Astrocyte of the spinal cord (primary cell): ENCODE data around the gene NSD2.

Experiments
- DNase-seq: peaks from one replicate; pipeline ENCODE4 v3.0.0; 2011; ENCODE audit warnings: low read depth, low spot score
- H3K4me3 ChIP-seq: 2 replicates; pipeline ENCODE4 v1.5.1; 2011; ENCODE audit warnings: low read depth, mild to moderate bottlenecking, low read length, moderate library complexity
- in situ Hi-C: cut with HindIII; loops from 2 replicates; pipeline ENCODE4 v1.10.0; 2017; ENCODE audit warnings: low sequenced_read_pairs
- TF ChIP-seq, protein P1 (sequence below): IDR thresholded peaks from 2 replicates; pipeline ENCODE4 v1.5.1; 2012; ENCODE audit warnings: low read depth, mild to moderate bottlenecking, low read length, inconsistent platforms

NSD2 gene

DNA sequence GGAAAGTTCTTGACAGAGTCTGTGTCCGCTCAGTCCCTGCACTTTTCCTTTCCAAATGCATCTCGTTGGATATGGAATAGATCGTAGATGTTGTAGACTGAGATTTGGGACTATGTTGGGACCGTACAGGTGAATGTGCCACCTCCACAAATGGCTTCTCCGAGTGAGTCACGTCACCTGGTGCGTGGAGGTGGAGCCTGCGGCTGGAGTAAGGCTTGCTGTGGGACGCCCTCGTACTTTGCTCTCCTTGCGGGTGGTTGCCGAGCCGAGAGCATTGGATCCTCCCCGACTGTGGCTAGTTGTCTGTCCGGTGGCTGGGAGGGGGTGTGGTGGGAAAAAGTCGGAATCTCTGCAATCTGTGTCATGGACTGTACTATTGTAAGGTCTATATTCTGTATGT is 77.0 kb downstream of the NSD2 start:
- no peak overlapping the region for H3K4me3 ChIP-seq
- in situ Hi-C loops: no loop called here
- TF ChIP-seq, protein P1, sequence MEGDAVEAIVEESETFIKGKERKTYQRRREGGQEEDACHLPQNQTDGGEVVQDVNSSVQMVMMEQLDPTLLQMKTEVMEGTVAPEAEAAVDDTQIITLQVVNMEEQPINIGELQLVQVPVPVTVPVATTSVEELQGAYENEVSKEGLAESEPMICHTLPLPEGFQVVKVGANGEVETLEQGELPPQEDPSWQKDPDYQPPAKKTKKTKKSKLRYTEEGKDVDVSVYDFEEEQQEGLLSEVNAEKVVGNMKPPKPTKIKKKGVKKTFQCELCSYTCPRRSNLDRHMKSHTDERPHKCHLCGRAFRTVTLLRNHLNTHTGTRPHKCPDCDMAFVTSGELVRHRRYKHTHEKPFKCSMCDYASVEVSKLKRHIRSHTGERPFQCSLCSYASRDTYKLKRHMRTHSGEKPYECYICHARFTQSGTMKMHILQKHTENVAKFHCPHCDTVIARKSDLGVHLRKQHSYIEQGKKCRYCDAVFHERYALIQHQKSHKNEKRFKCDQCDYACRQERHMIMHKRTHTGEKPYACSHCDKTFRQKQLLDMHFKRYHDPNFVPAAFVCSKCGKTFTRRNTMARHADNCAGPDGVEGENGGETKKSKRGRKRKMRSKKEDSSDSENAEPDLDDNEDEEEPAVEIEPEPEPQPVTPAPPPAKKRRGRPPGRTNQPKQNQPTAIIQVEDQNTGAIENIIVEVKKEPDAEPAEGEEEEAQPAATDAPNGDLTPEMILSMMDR: no peak
- DNase-seq: no peak

DNA sequence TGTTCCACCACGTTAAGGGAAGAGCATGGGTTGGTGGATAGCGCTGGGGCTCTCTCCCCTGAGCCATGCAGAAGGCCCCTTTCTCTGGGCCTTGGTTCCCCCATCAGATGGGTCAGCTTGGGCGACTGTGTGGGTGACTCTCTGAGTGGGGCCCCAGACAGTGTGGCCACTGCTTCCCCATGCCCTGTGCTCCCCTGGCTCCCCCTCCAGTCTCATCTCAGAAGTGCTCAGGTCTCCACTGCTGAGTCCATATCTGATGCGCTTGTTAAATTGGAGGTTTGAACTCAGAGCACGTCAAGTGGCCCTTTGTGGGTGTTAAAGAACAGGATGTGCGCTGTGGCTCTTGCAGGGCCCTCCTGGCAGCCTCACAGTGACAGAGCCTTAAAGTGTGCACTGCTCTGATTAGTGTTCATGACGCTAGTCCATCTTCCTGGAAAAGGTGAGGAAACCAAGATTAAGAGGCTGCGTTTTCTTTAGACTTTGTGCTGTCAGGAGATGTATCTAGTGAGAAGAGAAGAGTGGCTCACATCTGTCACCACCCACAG is 77.8 kb downstream of the NSD2 start:
- no peak for DNase-seq
- in situ Hi-C loops: no loop called here
- TF ChIP-seq, protein P1: no peak
- H3K4me3 ChIP-seq: no peak overlapping the region

DNA sequence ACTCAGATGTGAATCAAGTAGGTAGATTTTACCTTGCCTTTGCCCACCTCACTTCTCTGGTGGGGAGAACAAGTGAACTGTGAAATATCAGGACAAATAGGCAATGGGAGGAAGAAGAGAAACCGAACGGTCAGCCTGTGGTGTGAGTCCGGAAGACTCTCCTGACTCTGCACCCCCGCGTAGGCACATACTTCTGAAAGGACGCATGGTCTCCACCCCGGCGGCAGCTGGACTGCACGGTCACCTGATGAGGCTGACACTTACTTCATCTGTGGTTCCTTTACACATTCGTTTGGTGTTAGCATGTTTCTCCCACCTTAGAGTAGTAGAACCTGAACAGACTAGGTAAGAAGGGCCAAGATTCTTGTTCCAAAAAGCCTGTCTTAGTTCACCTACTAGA is 79.2 kb downstream of the NSD2 start:
- TF ChIP-seq, protein P1: no peak
- H3K4me3 ChIP-seq: no peak overlapping the region
- in situ Hi-C loops: no loop called here
- no peak for DNase-seq

DNA sequence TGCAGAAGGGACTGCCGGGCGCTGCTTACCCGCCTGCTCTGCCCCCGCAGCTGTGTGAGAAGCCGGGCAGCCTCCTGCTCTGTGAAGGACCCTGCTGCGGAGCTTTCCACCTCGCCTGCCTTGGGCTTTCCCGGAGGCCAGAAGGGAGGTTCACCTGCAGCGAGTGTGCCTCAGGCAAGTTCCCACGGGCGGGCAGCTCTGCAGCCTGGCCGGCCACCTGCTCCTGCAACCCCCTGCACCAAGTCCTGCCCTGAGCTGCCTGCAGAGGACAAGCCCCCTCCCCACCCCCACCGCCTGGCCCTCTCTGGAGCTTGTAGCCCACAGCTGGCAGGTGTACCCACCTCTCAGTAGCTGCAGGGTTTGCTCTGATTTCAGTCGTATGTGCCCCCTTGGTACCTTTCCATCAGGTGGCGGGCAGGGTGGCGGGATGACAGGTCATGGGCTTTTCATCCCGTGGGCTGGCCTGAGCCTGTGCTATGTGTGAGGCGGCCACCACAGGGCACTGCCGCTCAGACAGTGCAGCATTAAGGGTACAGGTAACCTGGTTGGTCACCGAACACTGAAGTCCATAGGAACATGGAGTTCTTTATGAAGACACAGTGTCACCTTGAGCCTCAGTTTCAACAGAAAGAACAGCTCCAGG is 81.0 kb downstream of the NSD2 start:
- TF ChIP-seq, protein P1: no peak
- in situ Hi-C loops: no loop called here
- H3K4me3 ChIP-seq: no peak overlapping the region
- no peak for DNase-seq

DNA sequence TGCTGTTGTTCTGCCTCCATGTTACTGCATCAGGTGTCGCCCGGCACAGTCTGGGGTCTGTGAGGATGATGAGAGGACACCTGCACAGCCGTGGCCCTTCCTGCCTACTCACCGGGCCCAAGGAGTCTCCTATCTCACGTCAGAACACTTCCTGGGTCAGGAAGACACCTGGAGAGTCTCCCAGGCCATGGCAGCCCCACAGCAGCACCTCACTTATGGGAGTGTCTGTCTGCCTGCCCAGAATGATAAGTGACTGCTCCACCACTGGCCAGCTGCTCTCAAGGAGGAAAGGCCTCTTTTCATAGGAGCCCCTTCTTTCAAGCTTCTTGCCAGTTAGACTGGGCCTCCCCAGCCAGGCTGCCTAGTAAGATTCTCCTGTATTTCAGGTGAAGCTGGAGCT is 81.5 kb downstream of the NSD2 start:
- TF ChIP-seq, protein P1: no peak
- DNase-seq: no peak
- no peak overlapping the region for H3K4me3 ChIP-seq
- in situ Hi-C loops: no loop called here

DNA sequence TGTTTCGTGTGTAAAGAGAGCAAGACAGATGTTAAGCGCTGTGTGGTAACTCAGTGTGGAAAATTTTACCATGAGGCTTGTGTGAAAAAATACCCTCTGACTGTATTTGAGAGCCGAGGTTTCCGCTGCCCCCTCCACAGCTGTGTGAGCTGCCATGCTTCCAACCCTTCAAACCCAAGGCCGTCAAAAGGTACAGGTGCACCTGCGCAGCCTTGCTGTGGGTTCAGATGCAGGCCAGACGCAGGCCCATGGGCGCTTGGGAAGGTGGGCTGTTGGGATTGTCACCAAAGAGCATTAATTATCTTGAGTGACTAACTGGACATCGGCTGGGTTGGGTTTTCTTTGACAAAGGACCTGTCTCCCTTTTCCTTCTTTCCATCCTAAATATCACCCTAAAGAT is 82.1 kb downstream of the NSD2 start:
- DNase-seq: no peak
- in situ Hi-C loops: no loop called here
- H3K4me3 ChIP-seq: no peak overlapping the region
- TF ChIP-seq, protein P1: no peak
